Measurements from ENCODE around the gene FA2H. TPM values are rescaled to one million over a fixed set of nuclear protein-coding genes. Genes with fewer than 3 reads are reported as not detected.
"Not testable (repeated sequence)": the region's sequence is repeated elsewhere in the genome, so short reads cannot be mapped to it uniquely, and the experiment has no call there.

The FA2H gene
- total RNA-seq, 1 donor from 2014 or later, result not detected

- Mint-ChIP-seq H3K4me1 (ENCODE audit: low read depth) (no peaks in the 10 kb centered on the region), H3K36me3 (ENCODE audit: low read depth) (peaks cover 2% of the 10 kb centered on the region), H3K27ac (no peak overlapping the region), H3K27me3 (ENCODE audit: insufficient read depth) (no peaks in the 10 kb centered on the region), H3K9me3 (peaks cover 18% of the 10 kb centered on the region), H3K4me3 (no peak overlapping the region)
- intact Hi-C loops (cut with micrococcal nuclease), result no loop called here
- DNase-seq (ENCODE audit: low spot score), result no peak
Measured at GRCh38 chr16:74723256-74723655, 51.4 kb downstream of the FA2H start.

GRCh38 chr16:74722156-74722555, 52.5 kb downstream of the FA2H start:
- H3K4me1 Mint-ChIP-seq (ENCODE audit: low read depth); DNase-seq (ENCODE audit: low spot score); H3K4me3 Mint-ChIP-seq; intact Hi-C loops (cut with micrococcal nuclease); H3K36me3 Mint-ChIP-seq (ENCODE audit: low read depth); H3K27ac Mint-ChIP-seq; H3K27me3 Mint-ChIP-seq (ENCODE audit: insufficient read depth): not testable (repeated sequence)
- peaks cover 13% of the 10 kb centered on the region for H3K9me3 Mint-ChIP-seq

- no peaks in the 10 kb centered on the region for H3K4me1 Mint-ChIP-seq (ENCODE audit: low read depth)
- intact Hi-C loops (cut with micrococcal nuclease), result no loop called here
- peaks cover 2% of the 10 kb centered on the region for H3K36me3 Mint-ChIP-seq (ENCODE audit: low read depth)
- peaks cover 9% of the 10 kb centered on the region for H3K9me3 Mint-ChIP-seq
- H3K27ac Mint-ChIP-seq, result no peak overlapping the region
- no peaks in the 10 kb centered on the region for H3K27me3 Mint-ChIP-seq (ENCODE audit: insufficient read depth)
- H3K4me3 Mint-ChIP-seq, result no peak overlapping the region
- no peak for DNase-seq (ENCODE audit: low spot score)
Measured at GRCh38 chr16:74721716-74722115, 52.9 kb downstream of the FA2H start.

- Mint-ChIP-seq H3K4me1 (ENCODE audit: low read depth) (no peaks in the 10 kb centered on the region), H3K9me3 (no peaks in the 10 kb centered on the region), H3K27me3 (ENCODE audit: insufficient read depth) (no peaks in the 10 kb centered on the region), H3K4me3 (no peak overlapping the region), H3K36me3 (ENCODE audit: low read depth) (no peaks in the 10 kb centered on the region), H3K27ac (no peak overlapping the region)
- intact Hi-C loops (cut with micrococcal nuclease), result no loop called here
- no peak for DNase-seq (ENCODE audit: low spot score)
Measured at GRCh38 chr16:74720579-74720978, 54.0 kb downstream of the FA2H start.

GRCh38 chr16:74718741-74719610, 55.6 kb downstream of the FA2H start:
- H3K27ac Mint-ChIP-seq, result no peak overlapping the region
- no peak overlapping the region for H3K4me3 Mint-ChIP-seq
- intact Hi-C loops (cut with micrococcal nuclease), result no loop called here
- no peaks in the 10 kb centered on the region for H3K9me3 Mint-ChIP-seq
- no peaks in the 10 kb centered on the region for H3K27me3 Mint-ChIP-seq (ENCODE audit: insufficient read depth)
- no peaks in the 10 kb centered on the region for H3K36me3 Mint-ChIP-seq (ENCODE audit: low read depth)
- no peak for DNase-seq (ENCODE audit: low spot score)
- no peaks in the 10 kb centered on the region for H3K4me1 Mint-ChIP-seq (ENCODE audit: low read depth)

- no peaks in the 10 kb centered on the region for H3K27me3 Mint-ChIP-seq (ENCODE audit: insufficient read depth)
- no peak overlapping the region for H3K4me3 Mint-ChIP-seq
- H3K27ac Mint-ChIP-seq, result no peak overlapping the region
- no peaks in the 10 kb centered on the region for H3K9me3 Mint-ChIP-seq
- no peaks in the 10 kb centered on the region for H3K36me3 Mint-ChIP-seq (ENCODE audit: low read depth)
- intact Hi-C loops (cut with micrococcal nuclease), result no loop called here
- no peak for DNase-seq (ENCODE audit: low spot score)
- H3K4me1 Mint-ChIP-seq (ENCODE audit: low read depth), result no peaks in the 10 kb centered on the region
Measured at GRCh38 chr16:74718140-74718539, 56.5 kb downstream of the FA2H start.

GRCh38 chr16:74717367-74717766, 57.3 kb downstream of the FA2H start:
- DNase-seq (ENCODE audit: low spot score), result no peak
- Mint-ChIP-seq H3K36me3 (ENCODE audit: low read depth) (no peaks in the 10 kb centered on the region), H3K4me1 (ENCODE audit: low read depth) (no peaks in the 10 kb centered on the region), H3K4me3 (no peak overlapping the region), H3K27me3 (ENCODE audit: insufficient read depth) (no peaks in the 10 kb centered on the region), H3K9me3 (no peaks in the 10 kb centered on the region), H3K27ac (no peak overlapping the region)
- intact Hi-C loops (cut with micrococcal nuclease), result no loop called here

GRCh38 chr16:74716355-74716754, 58.3 kb downstream of the FA2H start:
- intact Hi-C loops (cut with micrococcal nuclease), result no loop called here
- DNase-seq (ENCODE audit: low spot score), result no peak
- H3K36me3 Mint-ChIP-seq (ENCODE audit: low read depth), result no peaks in the 10 kb centered on the region
- no peaks in the 10 kb centered on the region for H3K4me1 Mint-ChIP-seq (ENCODE audit: low read depth)
- H3K27me3 Mint-ChIP-seq (ENCODE audit: insufficient read depth), result no peaks in the 10 kb centered on the region
- no peak overlapping the region for H3K27ac Mint-ChIP-seq
- H3K9me3 Mint-ChIP-seq, result no peaks in the 10 kb centered on the region
- H3K4me3 Mint-ChIP-seq, result no peak overlapping the region

- intact Hi-C loops (cut with micrococcal nuclease), result no loop called here
- H3K4me3 Mint-ChIP-seq, result no peak overlapping the region
- H3K4me1 Mint-ChIP-seq (ENCODE audit: low read depth), result peaks cover 7% of the 10 kb centered on the region
- DNase-seq (ENCODE audit: low spot score), result no peak
- H3K27me3 Mint-ChIP-seq (ENCODE audit: insufficient read depth), result no peaks in the 10 kb centered on the region
- no peak overlapping the region for H3K27ac Mint-ChIP-seq
- H3K9me3 Mint-ChIP-seq, result no peaks in the 10 kb centered on the region
- no peaks in the 10 kb centered on the region for H3K36me3 Mint-ChIP-seq (ENCODE audit: low read depth)
Measured at GRCh38 chr16:74713876-74714275, 60.7 kb downstream of the FA2H start.

GRCh38 chr16:74713325-74713724, 61.3 kb downstream of the FA2H start:
- H3K27me3 Mint-ChIP-seq (ENCODE audit: insufficient read depth), result no peaks in the 10 kb centered on the region
- H3K27ac Mint-ChIP-seq, result no peak overlapping the region
- peaks cover 7% of the 10 kb centered on the region for H3K4me1 Mint-ChIP-seq (ENCODE audit: low read depth)
- H3K4me3 Mint-ChIP-seq, result no peak overlapping the region
- no peaks in the 10 kb centered on the region for H3K36me3 Mint-ChIP-seq (ENCODE audit: low read depth)
- DNase-seq (ENCODE audit: low spot score), result no peak
- H3K9me3 Mint-ChIP-seq, result no peaks in the 10 kb centered on the region
- intact Hi-C loops (cut with micrococcal nuclease), result no loop called here

GRCh38 chr16:74711938-74712337, 62.7 kb downstream of the FA2H start:
- intact Hi-C loops (cut with micrococcal nuclease), result no loop called here
- H3K27ac Mint-ChIP-seq, result no peak overlapping the region
- no peaks in the 10 kb centered on the region for H3K36me3 Mint-ChIP-seq (ENCODE audit: low read depth)
- H3K27me3 Mint-ChIP-seq (ENCODE audit: insufficient read depth), result no peaks in the 10 kb centered on the region
- no peaks in the 10 kb centered on the region for H3K9me3 Mint-ChIP-seq
- DNase-seq (ENCODE audit: low spot score), result no peak
- H3K4me3 Mint-ChIP-seq, result no peak overlapping the region
- peaks cover 7% of the 10 kb centered on the region for H3K4me1 Mint-ChIP-seq (ENCODE audit: low read depth)

- Mint-ChIP-seq H3K4me3 (no peak overlapping the region), H3K27me3 (ENCODE audit: insufficient read depth) (no peaks in the 10 kb centered on the region), H3K9me3 (no peaks in the 10 kb centered on the region), H3K4me1 (ENCODE audit: low read depth) (peaks cover 7% of the 10 kb centered on the region), H3K36me3 (ENCODE audit: low read depth) (no peaks in the 10 kb centered on the region), H3K27ac (no peak overlapping the region)
- intact Hi-C loops (cut with micrococcal nuclease), result no loop called here
- DNase-seq (ENCODE audit: low spot score), result no peak
Measured at GRCh38 chr16:74710401-74710800, 64.2 kb downstream of the FA2H start.

GRCh38 chr16:74709441-74709877, 65.2 kb downstream of the FA2H start:
- intact Hi-C loops (cut with micrococcal nuclease), result loop anchor here (1.0 to 10.0 kb wide), 11 partner anchors 9 to 845 kb away; partner anchors contain the start of genes FA2H, MLKL, PSMD7 and TMEM231
- H3K36me3 Mint-ChIP-seq (ENCODE audit: low read depth), result no peaks in the 10 kb centered on the region
- H3K4me1 Mint-ChIP-seq (ENCODE audit: low read depth), result peaks cover 7% of the 10 kb centered on the region
- H3K27ac Mint-ChIP-seq, result no peak overlapping the region
- no peak overlapping the region for H3K4me3 Mint-ChIP-seq
- H3K9me3 Mint-ChIP-seq, result no peaks in the 10 kb centered on the region
- no peaks in the 10 kb centered on the region for H3K27me3 Mint-ChIP-seq (ENCODE audit: insufficient read depth)
- peak; percentile 67 for DNase-seq (ENCODE audit: low spot score)

All from activated T-helper 1 cell treated with anti-CD3 and anti-CD28 coated beads, Interleukin-12 subunit alpha, Interleukin-12 subunit beta, Interleukin-2, Interleukin-4 antibody, amounts not matched to agents 30 ng/mL and 10 ng/mL and 1 ng/mL, durations not matched to agents 14 hours and 24 hours and 36 hours (primary cell).